SK-N-SH treated with all-trans-retinoic acid at 6 μM for 48 hours (cell line): ENCODE results near the gene TREH.

Experiments used
- GLIS3 ChIP-seq: fragments of 250-450 bp; sonication (Bioruptor Pico); IDR thresholded peaks from 2 replicates; pipeline ENCODE4 v1.5.0; 2020; ENCODE audit warnings: mild to moderate bottlenecking, moderate library complexity
- ZFP30 ChIP-seq: fragments of 450-650 bp; formaldehyde crosslinking; IDR thresholded peaks from 2 replicates; pipeline ENCODE4 v1.5.0; 2022; ENCODE audit warnings: mild to moderate bottlenecking, moderate library complexity
- ZNF70 ChIP-seq: fragments of 450-650 bp; formaldehyde crosslinking; IDR thresholded peaks from 2 replicates; pipeline ENCODE4 v1.5.0; 2020; ENCODE audit warnings: mild to moderate bottlenecking, moderate library complexity
- TF ChIP-seq, protein P1 (sequence below): fragments of 250-450 bp; sonication (Bioruptor Pico); IDR thresholded peaks from 2 replicates; pipeline ENCODE4 v1.8.0; 2021; ENCODE audit warnings: low read depth, mild to moderate bottlenecking, moderate library complexity, borderline replicate concordance
- TF ChIP-seq, protein P2 (sequence below): fragments of 250-450 bp; sonication (Bioruptor Pico); IDR thresholded peaks from 2 replicates; pipeline ENCODE4 v1.8.0; 2020; ENCODE audit warnings: mild to moderate bottlenecking, moderate library complexity, borderline replicate concordance

DNA sequence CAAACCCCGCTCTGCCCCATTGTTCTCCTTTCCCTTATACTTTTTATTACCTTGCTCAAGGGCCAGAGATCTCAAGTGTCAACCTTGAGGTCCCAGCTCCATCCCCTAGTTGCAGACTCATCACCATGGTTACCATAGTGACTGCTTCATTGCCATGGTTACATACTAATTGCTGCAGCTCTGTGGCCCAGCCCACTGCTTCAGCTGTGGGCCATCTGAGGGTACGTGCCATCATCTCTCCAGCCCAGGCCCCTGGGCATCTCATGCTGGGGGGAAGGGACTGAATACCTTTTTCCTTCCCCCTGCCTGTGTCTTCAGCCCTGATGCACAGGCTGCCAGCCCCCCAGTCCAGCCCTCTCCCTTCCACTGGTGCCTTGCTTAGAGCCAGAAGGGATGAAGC is 22.2 kb downstream of the TREH start:
- no peak for TF ChIP-seq ZFP30 (CRISPR knock-in tag)
- TF ChIP-seq GLIS3 (CRISPR knock-in tag), result no peak
- TF ChIP-seq, protein P1, sequence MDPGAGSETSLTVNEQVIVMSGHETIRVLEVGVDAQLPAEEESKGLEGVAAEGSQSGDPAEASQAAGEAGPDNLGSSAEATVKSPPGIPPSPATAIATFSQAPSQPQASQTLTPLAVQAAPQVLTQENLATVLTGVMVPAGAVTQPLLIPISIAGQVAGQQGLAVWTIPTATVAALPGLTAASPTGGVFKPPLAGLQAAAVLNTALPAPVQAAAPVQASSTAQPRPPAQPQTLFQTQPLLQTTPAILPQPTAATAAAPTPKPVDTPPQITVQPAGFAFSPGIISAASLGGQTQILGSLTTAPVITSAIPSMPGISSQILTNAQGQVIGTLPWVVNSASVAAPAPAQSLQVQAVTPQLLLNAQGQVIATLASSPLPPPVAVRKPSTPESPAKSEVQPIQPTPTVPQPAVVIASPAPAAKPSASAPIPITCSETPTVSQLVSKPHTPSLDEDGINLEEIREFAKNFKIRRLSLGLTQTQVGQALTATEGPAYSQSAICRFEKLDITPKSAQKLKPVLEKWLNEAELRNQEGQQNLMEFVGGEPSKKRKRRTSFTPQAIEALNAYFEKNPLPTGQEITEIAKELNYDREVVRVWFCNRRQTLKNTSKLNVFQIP (CRISPR knock-in tag), result no peak
- TF ChIP-seq ZNF70 (CRISPR knock-in tag), result no peak
- TF ChIP-seq, protein P2, sequence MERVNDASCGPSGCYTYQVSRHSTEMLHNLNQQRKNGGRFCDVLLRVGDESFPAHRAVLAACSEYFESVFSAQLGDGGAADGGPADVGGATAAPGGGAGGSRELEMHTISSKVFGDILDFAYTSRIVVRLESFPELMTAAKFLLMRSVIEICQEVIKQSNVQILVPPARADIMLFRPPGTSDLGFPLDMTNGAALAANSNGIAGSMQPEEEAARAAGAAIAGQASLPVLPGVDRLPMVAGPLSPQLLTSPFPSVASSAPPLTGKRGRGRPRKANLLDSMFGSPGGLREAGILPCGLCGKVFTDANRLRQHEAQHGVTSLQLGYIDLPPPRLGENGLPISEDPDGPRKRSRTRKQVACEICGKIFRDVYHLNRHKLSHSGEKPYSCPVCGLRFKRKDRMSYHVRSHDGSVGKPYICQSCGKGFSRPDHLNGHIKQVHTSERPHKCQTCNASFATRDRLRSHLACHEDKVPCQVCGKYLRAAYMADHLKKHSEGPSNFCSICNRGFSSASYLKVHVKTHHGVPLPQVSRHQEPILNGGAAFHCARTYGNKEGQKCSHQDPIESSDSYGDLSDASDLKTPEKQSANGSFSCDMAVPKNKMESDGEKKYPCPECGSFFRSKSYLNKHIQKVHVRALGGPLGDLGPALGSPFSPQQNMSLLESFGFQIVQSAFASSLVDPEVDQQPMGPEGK (CRISPR knock-in tag), result no peak
